GM12878 (cell line): ENCODE data around the gene DNAJC27.

Source experiments
- ATF7 ChIP-seq: fragments of 450-650 bp; IDR thresholded peaks from 2 replicates; pipeline ENCODE4 v1.6.1; 2016; ENCODE audit warnings: low read depth, mild to moderate bottlenecking
- BHLHE40 ChIP-seq, 2 experiments: fragments of 450-650 bp in 1 of 2; IDR thresholded peaks; 2 replicates each; pipeline ENCODE4 v1.6.1; 2011 to 2017; ENCODE audit warnings: low read depth in 2 of 2, borderline replicate concordance in 1 of 2, improper control_type of control experiment in 1 of 2, low read length in 1 of 2, mild to moderate bottlenecking in 1 of 2
- BRCA1 ChIP-seq: IDR thresholded peaks from 2 replicates; pipeline ENCODE4 v1.6.1; 2011; ENCODE audit warnings: low read depth, low read length, improper control_type of control experiment
- CREB1 ChIP-seq: IDR thresholded peaks from 2 replicates; pipeline ENCODE4 v1.6.1; 2012; ENCODE audit warnings: low read depth, mild to moderate bottlenecking, inconsistent platforms
- ESRRA ChIP-seq: IDR thresholded peaks from 2 replicates; pipeline ENCODE4 v1.6.1; 2012; ENCODE audit warnings: mild to moderate bottlenecking, low read length, improper control_type of control experiment
- JUND ChIP-seq: IDR thresholded peaks from 2 replicates; pipeline ENCODE4 v1.6.1; 2012; ENCODE audit warnings: low read depth, mild to moderate bottlenecking, low read length, improper control_type of control experiment, moderate library complexity
- NFXL1 ChIP-seq: fragments of 450-650 bp; IDR thresholded peaks from 2 replicates; pipeline ENCODE4 v1.6.1; 2017; ENCODE audit warnings: antibody characterized with exemption, mild to moderate bottlenecking, borderline replicate concordance
- RFX5 ChIP-seq: IDR thresholded peaks from 2 replicates; pipeline ENCODE4 v1.6.1; 2011; ENCODE audit warnings: low read depth, low read length, improper control_type of control experiment
- TAF1 ChIP-seq: IDR thresholded peaks from 2 replicates; pipeline ENCODE4 v1.6.1; 2011; ENCODE audit warnings: mild to moderate bottlenecking, low read depth, low read length, borderline replicate concordance
- TF ChIP-seq, protein P1 (sequence below), 3 experiments: IDR thresholded peaks in 2 of 3; conservative IDR thresholded peaks in 1 of 3; 2 replicates each; pipeline ENCODE4 v1.5.1; 2011; ENCODE audit warnings: low read depth in 3 of 3, low read length in 3 of 3, mild to moderate bottlenecking in 3 of 3, control low read depth in 2 of 3, moderate library complexity in 2 of 3, inconsistent platforms in 1 of 3, mixed read lengths in 1 of 3; ENCODE audit not compliant: control insufficient read depth in 2 of 3, insufficient read depth in 1 of 3; ENCODE audit errors: extremely low read depth in 1 of 3
- TF ChIP-seq, protein P2 (sequence below): IDR thresholded peaks from 2 replicates; pipeline ENCODE4 v1.6.1; 2012; ENCODE audit warnings: low read depth, low read length, improper control_type of control experiment
- TF ChIP-seq, protein P3 (sequence below): IDR thresholded peaks from 2 replicates; pipeline ENCODE4 v1.6.1; 2012; ENCODE audit warnings: low read depth, low read length, improper control_type of control experiment

DNA sequence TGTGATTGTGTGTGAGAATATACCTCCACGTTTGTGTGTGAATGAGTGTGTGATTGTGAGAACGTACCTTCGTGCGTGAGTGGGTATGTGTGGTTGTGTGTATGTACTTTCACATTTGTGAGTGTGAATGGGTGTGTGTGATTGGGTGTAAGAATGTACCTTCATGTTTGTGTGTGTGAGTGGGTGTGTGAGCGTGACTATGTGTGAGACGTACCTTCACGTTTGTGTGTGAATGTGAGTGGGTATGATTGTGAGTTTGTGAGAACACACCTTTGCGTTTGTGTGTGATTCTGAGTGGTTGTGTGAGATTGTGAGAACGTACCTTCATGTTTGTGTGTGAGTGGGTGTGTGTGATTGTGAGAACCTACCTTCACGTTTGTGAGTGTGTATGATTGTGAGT, 45.9 kb downstream of the DNAJC27 start:
- TF ChIP-seq, protein P1, sequence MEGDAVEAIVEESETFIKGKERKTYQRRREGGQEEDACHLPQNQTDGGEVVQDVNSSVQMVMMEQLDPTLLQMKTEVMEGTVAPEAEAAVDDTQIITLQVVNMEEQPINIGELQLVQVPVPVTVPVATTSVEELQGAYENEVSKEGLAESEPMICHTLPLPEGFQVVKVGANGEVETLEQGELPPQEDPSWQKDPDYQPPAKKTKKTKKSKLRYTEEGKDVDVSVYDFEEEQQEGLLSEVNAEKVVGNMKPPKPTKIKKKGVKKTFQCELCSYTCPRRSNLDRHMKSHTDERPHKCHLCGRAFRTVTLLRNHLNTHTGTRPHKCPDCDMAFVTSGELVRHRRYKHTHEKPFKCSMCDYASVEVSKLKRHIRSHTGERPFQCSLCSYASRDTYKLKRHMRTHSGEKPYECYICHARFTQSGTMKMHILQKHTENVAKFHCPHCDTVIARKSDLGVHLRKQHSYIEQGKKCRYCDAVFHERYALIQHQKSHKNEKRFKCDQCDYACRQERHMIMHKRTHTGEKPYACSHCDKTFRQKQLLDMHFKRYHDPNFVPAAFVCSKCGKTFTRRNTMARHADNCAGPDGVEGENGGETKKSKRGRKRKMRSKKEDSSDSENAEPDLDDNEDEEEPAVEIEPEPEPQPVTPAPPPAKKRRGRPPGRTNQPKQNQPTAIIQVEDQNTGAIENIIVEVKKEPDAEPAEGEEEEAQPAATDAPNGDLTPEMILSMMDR (IDR thresholded peaks at IDR 0.05 in 2 of 3, conservative IDR thresholded peaks at IDR 0.05 in 1 of 3; ENCODE audit: control insufficient read depth in 2 of 3, extremely low read depth in 1 of 3, insufficient read depth in 1 of 3, low read depth in 3 of 3, low read length in 3 of 3), result no peak
- TF ChIP-seq, protein P2, sequence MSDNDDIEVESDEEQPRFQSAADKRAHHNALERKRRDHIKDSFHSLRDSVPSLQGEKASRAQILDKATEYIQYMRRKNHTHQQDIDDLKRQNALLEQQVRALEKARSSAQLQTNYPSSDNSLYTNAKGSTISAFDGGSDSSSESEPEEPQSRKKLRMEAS, result no peak
- TF ChIP-seq BRCA1 (no peak), ESRRA (no peak), ATF7 (no peak), JUND (no peak), CREB1 (no peak), RFX5 (no peak), TAF1 (no peak), BHLHE40 (IDR thresholded peaks at IDR 0.05; ENCODE audit: borderline replicate concordance in 1 of 2, low read depth in 2 of 2, low read length in 1 of 2) (no peak), NFXL1 (no peak)
- TF ChIP-seq, protein P3, sequence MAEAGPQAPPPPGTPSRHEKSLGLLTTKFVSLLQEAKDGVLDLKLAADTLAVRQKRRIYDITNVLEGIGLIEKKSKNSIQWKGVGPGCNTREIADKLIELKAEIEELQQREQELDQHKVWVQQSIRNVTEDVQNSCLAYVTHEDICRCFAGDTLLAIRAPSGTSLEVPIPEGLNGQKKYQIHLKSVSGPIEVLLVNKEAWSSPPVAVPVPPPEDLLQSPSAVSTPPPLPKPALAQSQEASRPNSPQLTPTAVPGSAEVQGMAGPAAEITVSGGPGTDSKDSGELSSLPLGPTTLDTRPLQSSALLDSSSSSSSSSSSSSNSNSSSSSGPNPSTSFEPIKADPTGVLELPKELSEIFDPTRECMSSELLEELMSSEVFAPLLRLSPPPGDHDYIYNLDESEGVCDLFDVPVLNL, result no peak
